HepG2 (cell line): ENCODE data around the gene MRPL30. TPM values are rescaled to one million over a fixed set of nuclear protein-coding genes. Genes with fewer than 3 reads are reported as not detected.

ENCODE experiments used
- ADNP ChIP-seq: sonication (generic); formaldehyde crosslinking; IDR thresholded peaks from 2 replicates; pipeline ENCODE4 v1.4.0; 2020; ENCODE audit warnings: missing genetic modification reagents
- ELK4 ChIP-seq: sonication (generic); formaldehyde crosslinking; IDR thresholded peaks from 2 replicates; pipeline ENCODE4 v1.9.0; 2021; ENCODE audit warnings: missing genetic modification reagents, borderline replicate concordance
- MED1 ChIP-seq: sonication (generic); formaldehyde crosslinking; IDR thresholded peaks from 2 replicates; pipeline ENCODE4 v1.4.0; 2020; ENCODE audit warnings: missing genetic modification reagents
- NFIB ChIP-seq: sonication (generic); formaldehyde crosslinking; IDR thresholded peaks from 2 replicates; pipeline ENCODE4 v1.9.0; 2021; ENCODE audit warnings: missing genetic modification reagents, mild to moderate bottlenecking, borderline replicate concordance
- PRDM4 ChIP-seq: sonication (generic); formaldehyde crosslinking; IDR thresholded peaks from 2 replicates; pipeline ENCODE4 v1.9.0; 2021; ENCODE audit warnings: missing genetic modification reagents, borderline replicate concordance
- SKI ChIP-seq: fragments of 450-650 bp; IDR thresholded peaks from one replicate; pipeline ENCODE4 v1.6.1; 2018; ENCODE audit warnings: mild to moderate bottlenecking; ENCODE audit not compliant: partially characterized antibody
- SNRNP70 ChIP-seq: fragments of 200-400 bp; formaldehyde crosslinking; IDR thresholded peaks from 2 replicates; pipeline ENCODE4 v1.6.1; 2017; ENCODE audit warnings: mild to moderate bottlenecking, low read depth, low read length, moderate library complexity
- TCF12 ChIP-seq, 2 experiments: fragments of 450-650 bp in 1 of 2; sonication (generic) in 1 of 2; formaldehyde crosslinking in 1 of 2; IDR thresholded peaks; 2 replicates each; pipeline versions ENCODE4 v1.6.1 to v1.8.0; 2017 to 2022; ENCODE audit warnings: antibody characterized with exemption in 1 of 2, mild to moderate bottlenecking in 1 of 2, missing genetic modification reagents in 1 of 2, moderate library complexity in 1 of 2
- ZFP1 ChIP-seq: IDR thresholded peaks from 2 replicates; pipeline ENCODE4 v1.6.1; 2016
- ZNF121 ChIP-seq: sonication (generic); formaldehyde crosslinking; IDR thresholded peaks from 2 replicates; pipeline ENCODE4 v1.5.0; 2020; ENCODE audit warnings: mild to moderate bottlenecking, missing genetic modification reagents
- ZNF280D ChIP-seq: sonication (generic); formaldehyde crosslinking; IDR thresholded peaks from 2 replicates; pipeline ENCODE4 v1.5.1; 2020; ENCODE audit warnings: mild to moderate bottlenecking, missing genetic modification reagents
- ZNF281 ChIP-seq: sonication (generic); formaldehyde crosslinking; IDR thresholded peaks from 2 replicates; pipeline ENCODE4 v1.4.0; 2020; ENCODE audit warnings: missing genetic modification reagents, borderline replicate concordance
- ZNF296 ChIP-seq: sonication (generic); formaldehyde crosslinking; conservative IDR thresholded peaks from 2 replicates; pipeline ENCODE4 v1.5.0; 2020; ENCODE audit warnings: mild to moderate bottlenecking, missing genetic modification reagents
- ZNF431 ChIP-seq: sonication (generic); formaldehyde crosslinking; IDR thresholded peaks from 2 replicates; pipeline ENCODE4 v1.9.0; 2022; ENCODE audit warnings: missing genetic modification reagents, low read depth, mild to moderate bottlenecking, borderline replicate concordance
- ZNF556 ChIP-seq: sonication (generic); formaldehyde crosslinking; IDR thresholded peaks from 2 replicates; pipeline ENCODE4 v1.4.0; 2020; ENCODE audit warnings: mild to moderate bottlenecking, missing genetic modification reagents, borderline replicate concordance
- ZNF629 ChIP-seq: sonication (generic); formaldehyde crosslinking; conservative IDR thresholded peaks from 2 replicates; pipeline ENCODE4 v1.5.0; 2020; ENCODE audit warnings: missing genetic modification reagents
- ZNF652 ChIP-seq: IDR thresholded peaks from 2 replicates; pipeline ENCODE4 v1.6.1; 2016; ENCODE audit warnings: low read depth, borderline replicate concordance
- ZNF790 ChIP-seq: sonication (generic); formaldehyde crosslinking; IDR thresholded peaks from 2 replicates; pipeline ENCODE4 v1.8.0; 2022; ENCODE audit warnings: missing genetic modification reagents, mild to moderate bottlenecking, borderline replicate concordance
- polyA plus RNA-seq, 8 experiments: library from polyadenylated mRNA; depleted of rRNA in 3 of 8; stranded (reverse) in 7 of 8; unstranded in 1 of 8; fragments of >200 nt; fragmentation: Illumina TruSeq in 4 of 8; extraction: Trizol in 4 of 8; gene quantifications; 2 replicates each; pipeline versions ENCODE4 v1.2.1 to v1.2.3, GENCODE V29; 2011 to 2016; ENCODE audit warnings: low read depth in 4 of 8, missing spikeins in 1 of 8, mixed read lengths in 1 of 8; ENCODE audit not compliant: insufficient read depth in 1 of 8
- total RNA-seq, 5 experiments: library from RNA; depleted of rRNA; stranded (reverse); fragments of >200 nt; fragmentation: Illumina TruSeq; extraction: Trizol; gene quantifications; 2 replicates each; pipeline ENCODE4 v1.2.3, GENCODE V29; 2016; ENCODE audit warnings: low read depth in 1 of 5

Gene MRPL30
- total and polyA plus RNA-seq, 2 of the 13 experiments (the other 11 are each of a cell fraction or from before 2014, with no cell fraction given), result 30.2 to 75.3 TPM

GRCh38 chr2:99183025-99183424 lies 2.0 kb downstream of the MRPL30 start (continued):
- TF ChIP-seq SKI (no peak), PRDM4 (CRISPR knock-in tag) (no peak), ZFP1 (no peak; the same call in 1 of the 2 replicates), ADNP (no peak), ZNF121 (CRISPR knock-in tag) (no peak), ZNF556 (CRISPR knock-in tag) (no peak), TCF12 (IDR thresholded peaks at IDR 0.05) (no peak), TCF12 (CRISPR knock-in tag; IDR thresholded peaks at IDR 0.05) (no peak), ZNF296 (no peak), ZNF431 (CRISPR knock-in tag) (no peak), ZNF629 (CRISPR knock-in tag) (no peak), ZNF652 (CRISPR knock-in tag) (peak; percentile 24; the same call in 1 of the 2 replicates), ZNF790 (CRISPR knock-in tag) (no peak), ZNF280D (CRISPR knock-in tag) (no peak), ZNF281 (CRISPR knock-in tag) (peak; percentile 56; the same call in 1 of the 2 replicates), ELK4 (CRISPR knock-in tag) (no peak), MED1 (CRISPR knock-in tag) (peak; percentile 63), NFIB (CRISPR knock-in tag) (no peak), SNRNP70 (no peak)
